ENCODE measurements around the gene ZNF521. TPM values are rescaled to one million over a fixed set of nuclear protein-coding genes. Genes with fewer than 3 reads are reported as not detected.

ZNF521 gene
- total RNA-seq, 1 experiment from 2014 or later, result not detected

- H3K27ac ChIP-seq, result no peak overlapping the region
- no peak overlapping the region for H3K4me3 ChIP-seq
- no peak for DNase-seq
- no peaks in the 10 kb centered on the region for H3K4me1 ChIP-seq (replicated peaks; ENCODE audit: insufficient read depth)
- intact Hi-C loops (cut with micrococcal nuclease; ENCODE audit: unreplicated experiment), result no loop called here
- TF ChIP-seq, protein P1, sequence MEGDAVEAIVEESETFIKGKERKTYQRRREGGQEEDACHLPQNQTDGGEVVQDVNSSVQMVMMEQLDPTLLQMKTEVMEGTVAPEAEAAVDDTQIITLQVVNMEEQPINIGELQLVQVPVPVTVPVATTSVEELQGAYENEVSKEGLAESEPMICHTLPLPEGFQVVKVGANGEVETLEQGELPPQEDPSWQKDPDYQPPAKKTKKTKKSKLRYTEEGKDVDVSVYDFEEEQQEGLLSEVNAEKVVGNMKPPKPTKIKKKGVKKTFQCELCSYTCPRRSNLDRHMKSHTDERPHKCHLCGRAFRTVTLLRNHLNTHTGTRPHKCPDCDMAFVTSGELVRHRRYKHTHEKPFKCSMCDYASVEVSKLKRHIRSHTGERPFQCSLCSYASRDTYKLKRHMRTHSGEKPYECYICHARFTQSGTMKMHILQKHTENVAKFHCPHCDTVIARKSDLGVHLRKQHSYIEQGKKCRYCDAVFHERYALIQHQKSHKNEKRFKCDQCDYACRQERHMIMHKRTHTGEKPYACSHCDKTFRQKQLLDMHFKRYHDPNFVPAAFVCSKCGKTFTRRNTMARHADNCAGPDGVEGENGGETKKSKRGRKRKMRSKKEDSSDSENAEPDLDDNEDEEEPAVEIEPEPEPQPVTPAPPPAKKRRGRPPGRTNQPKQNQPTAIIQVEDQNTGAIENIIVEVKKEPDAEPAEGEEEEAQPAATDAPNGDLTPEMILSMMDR (conservative IDR thresholded peaks at IDR 0.05), result no peak
- TF ChIP-seq EZH2 (IDR thresholded peaks at IDR 0.05; ENCODE audit: low read depth), result no peak
- H3K9me2 ChIP-seq (ENCODE audit: insufficient read depth), result no peaks in the 10 kb centered on the region
- no peak overlapping the region for H3K4me2 ChIP-seq
- H3K9me3 ChIP-seq (ENCODE audit: insufficient read depth, low read depth), result no peaks in the 10 kb centered on the region
- no peak overlapping the region for H2AFZ ChIP-seq
- POLR2A ChIA-PET (ENCODE audit: unreplicated experiment), result no interaction called here
- H3K27me3 ChIP-seq (ENCODE audit: insufficient read depth, low read depth), result peaks cover 10% of the 10 kb centered on the region
- BruUV-seq (replicated peaks), result no TSS peak
- no peaks in the 10 kb centered on the region for H3K36me3 ChIP-seq (ENCODE audit: low read depth)
- H3K79me2 ChIP-seq (ENCODE audit: low read depth), result no peaks in the 10 kb centered on the region
- H4K20me1 ChIP-seq (ENCODE audit: insufficient read depth), result no peaks in the 10 kb centered on the region
- CTCF ChIA-PET, result no interaction called here
- H3F3A ChIP-seq (ENCODE audit: insufficient read depth, low read depth), result no peaks in the 10 kb centered on the region
Measured at GRCh38 chr18:25177631-25178030, 174.3 kb downstream of the ZNF521 start.

DNA sequence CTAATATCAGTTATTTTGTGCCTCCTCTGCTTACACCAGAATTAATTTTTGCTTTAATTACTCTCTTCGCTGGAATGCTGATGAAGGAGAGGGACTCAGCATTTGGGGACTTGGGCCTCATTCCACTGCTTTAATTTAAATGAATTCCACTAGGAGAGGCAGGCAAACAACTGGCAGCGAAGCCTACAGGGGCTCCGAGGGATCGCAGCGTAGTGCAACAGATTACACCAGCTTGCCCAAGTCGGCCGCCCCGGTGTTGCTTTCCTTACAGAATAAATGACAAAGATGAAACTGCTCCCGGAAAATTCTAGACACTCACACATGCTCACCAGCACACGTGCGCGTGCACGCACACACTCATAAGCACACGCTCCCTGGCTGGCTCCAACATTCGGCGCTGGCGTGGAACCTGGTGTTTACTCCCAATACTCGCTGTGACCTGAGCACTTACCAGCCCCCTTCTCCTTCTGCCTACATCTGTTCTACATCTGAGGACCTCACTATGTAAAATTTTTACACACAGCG lies 175.4 kb downstream of the ZNF521 start:
- Histone ChIP-seq H3K27me3 (ENCODE audit: insufficient read depth, low read depth) (peaks cover 16% of the 10 kb centered on the region), H3K4me2 (no peak overlapping the region), H3F3A (ENCODE audit: insufficient read depth, low read depth) (no peaks in the 10 kb centered on the region), H3K4me1 (replicated peaks; ENCODE audit: insufficient read depth) (no peaks in the 10 kb centered on the region), H3K36me3 (ENCODE audit: low read depth) (no peaks in the 10 kb centered on the region), H3K9me3 (ENCODE audit: insufficient read depth, low read depth) (no peaks in the 10 kb centered on the region), H2AFZ (no peak overlapping the region), H3K9me2 (ENCODE audit: insufficient read depth) (no peaks in the 10 kb centered on the region), H3K79me2 (ENCODE audit: low read depth) (no peaks in the 10 kb centered on the region), H3K27ac (no peak overlapping the region), H3K4me3 (no peak overlapping the region), H4K20me1 (ENCODE audit: insufficient read depth) (no peaks in the 10 kb centered on the region)
- BruUV-seq (replicated peaks), result no TSS peak
- TF ChIP-seq, protein P1 (conservative IDR thresholded peaks at IDR 0.05), result no peak
- TF ChIP-seq EZH2 (IDR thresholded peaks at IDR 0.05; ENCODE audit: low read depth), result no peak
- intact Hi-C loops (cut with micrococcal nuclease; ENCODE audit: unreplicated experiment), result no loop called here
- ChIA-PET POLR2A (ENCODE audit: unreplicated experiment) (no interaction called here), CTCF (no interaction called here)
- no peak for DNase-seq

DNA sequence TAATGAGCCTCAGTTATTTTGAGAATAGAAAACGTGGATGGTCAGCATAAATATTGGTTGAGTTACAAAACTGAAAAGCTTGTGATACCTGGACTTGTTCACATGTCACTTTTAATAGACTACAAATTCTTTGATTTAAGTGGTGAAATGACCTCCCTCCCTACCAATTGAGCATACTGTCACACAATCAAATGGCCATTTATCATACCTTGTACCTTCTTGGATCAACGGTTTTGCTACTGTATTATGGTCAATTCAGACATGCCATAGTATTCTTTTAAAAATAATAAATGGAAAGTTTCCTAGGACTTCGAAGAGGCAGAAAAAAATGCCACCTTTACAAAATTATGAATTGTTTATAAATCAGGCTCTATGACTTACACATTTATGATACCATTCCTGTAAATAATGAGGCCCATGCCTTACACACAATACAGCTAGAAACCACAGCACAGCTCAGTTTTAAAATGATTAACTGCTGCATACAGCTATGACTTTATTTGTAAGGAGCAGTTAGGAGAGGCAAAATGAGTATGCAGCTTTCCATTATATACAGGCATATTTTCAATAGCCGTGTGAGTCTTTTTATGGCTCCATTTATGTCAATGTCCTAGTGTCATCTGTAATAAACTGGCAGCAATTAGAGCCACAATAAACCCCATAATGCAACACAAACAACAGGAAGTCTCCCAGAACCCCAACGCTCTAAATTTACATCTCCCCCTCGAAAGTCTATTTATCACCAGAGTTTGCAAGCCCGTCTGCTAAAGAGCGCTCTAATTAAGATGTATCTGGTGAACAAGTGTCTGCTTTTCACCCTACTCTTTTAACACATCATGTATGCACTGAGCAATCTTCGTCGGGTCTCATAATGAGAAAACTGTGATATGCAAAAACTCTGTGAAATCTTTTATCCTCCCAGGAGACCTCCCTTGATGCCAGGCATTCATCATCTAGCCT lies 176.1 kb downstream of the ZNF521 start:
- H3K4me1 ChIP-seq (replicated peaks; ENCODE audit: insufficient read depth), result no peaks in the 10 kb centered on the region
- no peaks in the 10 kb centered on the region for H3F3A ChIP-seq (ENCODE audit: insufficient read depth, low read depth)
- no peaks in the 10 kb centered on the region for H3K36me3 ChIP-seq (ENCODE audit: low read depth)
- no peak overlapping the region for H3K27ac ChIP-seq
- no peaks in the 10 kb centered on the region for H4K20me1 ChIP-seq (ENCODE audit: insufficient read depth)
- intact Hi-C loops (cut with micrococcal nuclease; ENCODE audit: unreplicated experiment), result no loop called here
- ChIA-PET CTCF (no interaction called here), POLR2A (ENCODE audit: unreplicated experiment) (no interaction called here)
- no peak overlapping the region for H2AFZ ChIP-seq
- H3K79me2 ChIP-seq (ENCODE audit: low read depth), result no peaks in the 10 kb centered on the region
- BruUV-seq (replicated peaks), result no TSS peak
- H3K9me2 ChIP-seq (ENCODE audit: insufficient read depth), result no peaks in the 10 kb centered on the region
- peaks cover 16% of the 10 kb centered on the region for H3K27me3 ChIP-seq (ENCODE audit: insufficient read depth, low read depth)
- H3K4me3 ChIP-seq, result no peak overlapping the region
- no peak for TF ChIP-seq EZH2 (IDR thresholded peaks at IDR 0.05; ENCODE audit: low read depth)
- TF ChIP-seq, protein P1 (conservative IDR thresholded peaks at IDR 0.05), result no peak
- DNase-seq, result no peak
- no peak overlapping the region for H3K4me2 ChIP-seq
- H3K9me3 ChIP-seq (ENCODE audit: insufficient read depth, low read depth), result no peaks in the 10 kb centered on the region

All from PC-9 (cell line).